ENCODE measurements around the gene LRRC42. TPM values are rescaled to one million over a fixed set of nuclear protein-coding genes. Genes with fewer than 3 reads are reported as not detected.

The LRRC42 gene
- total and polyA plus RNA-seq, 7 experiments from 2014 or later: 6.2 to 20.3 (median 7.8) TPM

- H3K27me3 ChIP-seq (ENCODE audit: control insufficient read depth in 2 of 2, insufficient read depth in 2 of 2, low read length in 2 of 2): no peaks in the 10 kb centered on the region
Measured at GRCh38 chr1:54010415-54011117, 64.4 kb downstream of the LRRC42 start.

GRCh38 chr1:54011316-54012007 is 65.3 kb downstream of the LRRC42 start:
- no peaks in the 10 kb centered on the region for H3K4me1 ChIP-seq (ENCODE audit: control insufficient read depth in 2 of 2, insufficient read depth in 2 of 2, low read length in 2 of 2)
- intact Hi-C loops (cut with micrococcal nuclease): no loop called here
- ChIA-PET POLR2A (no interaction called here), CTCF (no interaction called here)
- no peaks in the 10 kb centered on the region for H3K27me3 ChIP-seq (ENCODE audit: control insufficient read depth in 2 of 2, insufficient read depth in 2 of 2, low read length in 2 of 2)
- H3K4me1 Mint-ChIP-seq: peaks cover 0 to 2% (median 0%) of the 10 kb centered on the region in 7 donors
- no peak overlapping the region for H3K4me3 Mint-ChIP-seq
- H3K27ac Mint-ChIP-seq: no peak overlapping the region
- H3K36me3 Mint-ChIP-seq: no peaks in the 10 kb centered on the region
- peaks cover 0 to 5% (median 0%) of the 10 kb centered on the region in 5 donors for H3K27me3 Mint-ChIP-seq
- no peaks in the 10 kb centered on the region for H3K9me3 Mint-ChIP-seq
- DNase-seq: no peak
- H3K27ac ChIP-seq (ENCODE audit: low read depth, low read length): no peak overlapping the region
- no peak overlapping the region for H3K4me3 ChIP-seq (ENCODE audit: low read length)
- ATAC-seq: no peak
- H3K9me3 ChIP-seq (ENCODE audit: control insufficient read depth in 2 of 3, low read length in 3 of 3): no peaks in the 10 kb centered on the region
- no peaks in the 10 kb centered on the region for H3K36me3 ChIP-seq (ENCODE audit: control insufficient read depth in 2 of 3, insufficient read depth in 3 of 3, low read length in 3 of 3)

More at GRCh38 chr1:54010415-54011117, 64.4 kb downstream of the LRRC42 start:
- Histone ChIP-seq H3K9me3 (ENCODE audit: control insufficient read depth in 2 of 3, low read length in 3 of 3) (no peaks in the 10 kb centered on the region), H3K36me3 (ENCODE audit: control insufficient read depth in 2 of 3, insufficient read depth in 3 of 3, low read length in 3 of 3) (no peaks in the 10 kb centered on the region), H3K4me3 (ENCODE audit: low read length) (no peak overlapping the region), H3K4me1 (ENCODE audit: control insufficient read depth in 2 of 2, insufficient read depth in 2 of 2, low read length in 2 of 2) (no peaks in the 10 kb centered on the region), H3K27ac (ENCODE audit: low read depth, low read length) (no peak overlapping the region)
- H3K36me3 Mint-ChIP-seq: no peaks in the 10 kb centered on the region
- DNase-seq: no peak
- intact Hi-C loops (cut with micrococcal nuclease): no loop called here
- peaks cover 0 to 11% (median 0%) of the 10 kb centered on the region in 5 donors for H3K27me3 Mint-ChIP-seq
- ChIA-PET POLR2A (no interaction called here), CTCF (no interaction called here)
- H3K27ac Mint-ChIP-seq: no peak overlapping the region
- no peak for ATAC-seq
- H3K4me1 Mint-ChIP-seq: peaks cover 0 to 2% (median 0%) of the 10 kb centered on the region in 7 donors
- no peaks in the 10 kb centered on the region for H3K9me3 Mint-ChIP-seq
- H3K4me3 Mint-ChIP-seq: no peak overlapping the region

- intact Hi-C loops (cut with micrococcal nuclease): no loop called here
- no peaks in the 10 kb centered on the region for H3K36me3 Mint-ChIP-seq
- CTCF ChIA-PET: no interaction called here
- ATAC-seq (no peak), DNase-seq (no peak)
- no peaks in the 10 kb centered on the region for H3K9me3 Mint-ChIP-seq
- H3K36me3 ChIP-seq (ENCODE audit: control insufficient read depth in 2 of 3, insufficient read depth in 3 of 3, low read length in 3 of 3): no peaks in the 10 kb centered on the region
- H3K27me3 Mint-ChIP-seq: peaks cover 0 to 5% (median 0%) of the 10 kb centered on the region in 5 donors
- H3K27ac Mint-ChIP-seq: no peak overlapping the region
- H3K4me1 ChIP-seq (ENCODE audit: control insufficient read depth in 2 of 2, insufficient read depth in 2 of 2, low read length in 2 of 2): no peaks in the 10 kb centered on the region
- H3K4me3 ChIP-seq (ENCODE audit: low read length): no peak overlapping the region
- H3K27me3 ChIP-seq (ENCODE audit: control insufficient read depth in 2 of 2, insufficient read depth in 2 of 2, low read length in 2 of 2): no peaks in the 10 kb centered on the region
- H3K9me3 ChIP-seq (ENCODE audit: control insufficient read depth in 2 of 3, low read length in 3 of 3): no peaks in the 10 kb centered on the region
- peaks cover 0 to 2% (median 0%) of the 10 kb centered on the region in 7 donors for H3K4me1 Mint-ChIP-seq
- no peak overlapping the region for H3K27ac ChIP-seq (ENCODE audit: low read depth, low read length)
- POLR2A ChIA-PET: no interaction called here
- H3K4me3 Mint-ChIP-seq: no peak overlapping the region
Measured at GRCh38 chr1:54012008-54012325, 65.8 kb downstream of the LRRC42 start.

GRCh38 chr1:54012863-54013262 is 66.7 kb downstream of the LRRC42 start:
- Mint-ChIP-seq H3K27me3 (peaks cover 0 to 5% (median 0%) of the 10 kb centered on the region in 5 donors), H3K4me3 (no peak overlapping the region), H3K27ac (no peak overlapping the region), H3K36me3 (no peaks in the 10 kb centered on the region), H3K4me1 (peaks cover 0 to 2% (median 0%) of the 10 kb centered on the region in 7 donors), H3K9me3 (no peaks in the 10 kb centered on the region)
- Histone ChIP-seq H3K4me1 (ENCODE audit: control insufficient read depth in 2 of 2, insufficient read depth in 2 of 2, low read length in 2 of 2) (no peaks in the 10 kb centered on the region), H3K27ac (ENCODE audit: low read depth, low read length) (no peak overlapping the region), H3K27me3 (ENCODE audit: control insufficient read depth in 2 of 2, insufficient read depth in 2 of 2, low read length in 2 of 2) (no peaks in the 10 kb centered on the region), H3K9me3 (ENCODE audit: control insufficient read depth in 2 of 3, low read length in 3 of 3) (no peaks in the 10 kb centered on the region), H3K36me3 (ENCODE audit: control insufficient read depth in 2 of 3, insufficient read depth in 3 of 3, low read length in 3 of 3) (no peaks in the 10 kb centered on the region), H3K4me3 (ENCODE audit: low read length) (no peak overlapping the region)
- CTCF ChIA-PET: no interaction called here
- ATAC-seq (no peak), DNase-seq (no peak)
- POLR2A ChIA-PET: no interaction called here
- intact Hi-C loops (cut with micrococcal nuclease): no loop called here

GRCh38 chr1:54013393-54014008 is 67.4 kb downstream of the LRRC42 start:
- DNase-seq (no peak), ATAC-seq (no peak)
- Histone ChIP-seq H3K27ac (ENCODE audit: low read depth, low read length) (no peak overlapping the region), H3K36me3 (ENCODE audit: control insufficient read depth in 2 of 3, insufficient read depth in 3 of 3, low read length in 3 of 3) (no peaks in the 10 kb centered on the region), H3K9me3 (ENCODE audit: control insufficient read depth in 2 of 3, low read length in 3 of 3) (no peaks in the 10 kb centered on the region), H3K27me3 (ENCODE audit: control insufficient read depth in 2 of 2, insufficient read depth in 2 of 2, low read length in 2 of 2) (no peaks in the 10 kb centered on the region), H3K4me1 (ENCODE audit: control insufficient read depth in 2 of 2, insufficient read depth in 2 of 2, low read length in 2 of 2) (no peaks in the 10 kb centered on the region), H3K4me3 (ENCODE audit: low read length) (no peak overlapping the region)
- Mint-ChIP-seq H3K36me3 (no peaks in the 10 kb centered on the region), H3K27me3 (peaks cover 0 to 5% (median 0%) of the 10 kb centered on the region in 5 donors), H3K27ac (no peak overlapping the region), H3K4me1 (peaks cover 0 to 2% (median 0%) of the 10 kb centered on the region in 7 donors), H3K4me3 (no peak overlapping the region), H3K9me3 (no peaks in the 10 kb centered on the region)
- POLR2A ChIA-PET: no interaction called here
- CTCF ChIA-PET: no interaction called here
- intact Hi-C loops (cut with micrococcal nuclease): no loop called here

- Mint-ChIP-seq H3K9me3 (no peaks in the 10 kb centered on the region), H3K27ac (no peak overlapping the region), H3K4me1 (peaks cover 0 to 2% (median 0%) of the 10 kb centered on the region in 7 donors), H3K36me3 (no peaks in the 10 kb centered on the region), H3K27me3 (peaks cover 0 to 5% (median 0%) of the 10 kb centered on the region in 5 donors), H3K4me3 (no peak overlapping the region)
- H3K4me3 ChIP-seq (ENCODE audit: low read length): no peak overlapping the region
- intact Hi-C loops (cut with micrococcal nuclease): no loop called here
- no peaks in the 10 kb centered on the region for H3K4me1 ChIP-seq (ENCODE audit: control insufficient read depth in 2 of 2, insufficient read depth in 2 of 2, low read length in 2 of 2)
- ATAC-seq (no peak), DNase-seq (no peak)
- H3K36me3 ChIP-seq (ENCODE audit: control insufficient read depth in 2 of 3, insufficient read depth in 3 of 3, low read length in 3 of 3): no peaks in the 10 kb centered on the region
- ChIA-PET POLR2A (no interaction called here), CTCF (no interaction called here)
- H3K27me3 ChIP-seq (ENCODE audit: control insufficient read depth in 2 of 2, insufficient read depth in 2 of 2, low read length in 2 of 2): no peaks in the 10 kb centered on the region
- H3K27ac ChIP-seq (ENCODE audit: low read depth, low read length): no peak overlapping the region
- H3K9me3 ChIP-seq (ENCODE audit: control insufficient read depth in 2 of 3, low read length in 3 of 3): no peaks in the 10 kb centered on the region
Measured at GRCh38 chr1:54014009-54014629, 68.0 kb downstream of the LRRC42 start.
